IMR-90 (cell line): ENCODE results near the gene ZDHHC14.

Experiments used
- FOS ChIP-seq: fragments of 150-350 bp; IDR thresholded peaks from 2 replicates; pipeline ENCODE4 v1.6.1; 2016; ENCODE audit warnings: low read depth, low read length
- POLR2A ChIP-seq: IDR thresholded peaks from 2 replicates; pipeline ENCODE4 v1.6.1; 2012; ENCODE audit warnings: mild to moderate bottlenecking, low read depth, low read length
- TF ChIP-seq, protein P1 (sequence below): fragments of 150-350 bp; IDR thresholded peaks from 2 replicates; pipeline ENCODE4 v1.6.1; 2016; ENCODE audit warnings: low read depth, mild to moderate bottlenecking, low read length, moderate library complexity, borderline replicate concordance
- TF ChIP-seq, protein P2 (sequence below): fragments of 150-350 bp; IDR thresholded peaks from 2 replicates; pipeline ENCODE4 v1.6.1; 2017; ENCODE audit warnings: mild to moderate bottlenecking, antibody characterized with exemption, low read length, low read depth
- TF ChIP-seq, protein P3 (sequence below): conservative IDR thresholded peaks from 2 replicates; pipeline ENCODE4 v1.5.1; 2012; ENCODE audit warnings: mild to moderate bottlenecking, low read depth, low read length, improper control_type of control experiment

DNA sequence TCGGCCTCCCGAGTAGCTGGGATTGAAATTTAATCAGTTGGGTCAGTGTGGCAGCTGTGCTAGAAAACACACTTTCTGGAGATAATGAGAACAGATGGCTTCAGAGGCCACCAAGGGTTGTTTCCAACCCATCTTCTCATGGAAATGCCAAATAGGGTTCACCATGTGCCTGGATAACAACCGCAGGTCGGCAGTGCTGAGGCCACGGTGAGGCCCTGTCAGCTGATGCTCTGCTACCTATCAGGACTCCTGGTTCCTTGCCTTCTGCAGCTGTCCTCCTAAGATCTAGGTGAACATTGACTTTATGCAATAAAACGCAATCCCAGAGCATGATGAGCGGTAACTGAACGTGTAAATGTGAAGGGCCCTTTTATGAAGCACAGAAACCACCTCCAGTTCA, 302.7 kb downstream of the ZDHHC14 start:
- no peak for TF ChIP-seq FOS
- TF ChIP-seq POLR2A: no peak
- TF ChIP-seq, protein P1, sequence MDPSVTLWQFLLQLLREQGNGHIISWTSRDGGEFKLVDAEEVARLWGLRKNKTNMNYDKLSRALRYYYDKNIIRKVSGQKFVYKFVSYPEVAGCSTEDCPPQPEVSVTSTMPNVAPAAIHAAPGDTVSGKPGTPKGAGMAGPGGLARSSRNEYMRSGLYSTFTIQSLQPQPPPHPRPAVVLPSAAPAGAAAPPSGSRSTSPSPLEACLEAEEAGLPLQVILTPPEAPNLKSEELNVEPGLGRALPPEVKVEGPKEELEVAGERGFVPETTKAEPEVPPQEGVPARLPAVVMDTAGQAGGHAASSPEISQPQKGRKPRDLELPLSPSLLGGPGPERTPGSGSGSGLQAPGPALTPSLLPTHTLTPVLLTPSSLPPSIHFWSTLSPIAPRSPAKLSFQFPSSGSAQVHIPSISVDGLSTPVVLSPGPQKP: no peak
- TF ChIP-seq, protein P2, sequence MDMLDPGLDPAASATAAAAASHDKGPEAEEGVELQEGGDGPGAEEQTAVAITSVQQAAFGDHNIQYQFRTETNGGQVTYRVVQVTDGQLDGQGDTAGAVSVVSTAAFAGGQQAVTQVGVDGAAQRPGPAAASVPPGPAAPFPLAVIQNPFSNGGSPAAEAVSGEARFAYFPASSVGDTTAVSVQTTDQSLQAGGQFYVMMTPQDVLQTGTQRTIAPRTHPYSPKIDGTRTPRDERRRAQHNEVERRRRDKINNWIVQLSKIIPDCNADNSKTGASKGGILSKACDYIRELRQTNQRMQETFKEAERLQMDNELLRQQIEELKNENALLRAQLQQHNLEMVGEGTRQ: no peak
- TF ChIP-seq, protein P3, sequence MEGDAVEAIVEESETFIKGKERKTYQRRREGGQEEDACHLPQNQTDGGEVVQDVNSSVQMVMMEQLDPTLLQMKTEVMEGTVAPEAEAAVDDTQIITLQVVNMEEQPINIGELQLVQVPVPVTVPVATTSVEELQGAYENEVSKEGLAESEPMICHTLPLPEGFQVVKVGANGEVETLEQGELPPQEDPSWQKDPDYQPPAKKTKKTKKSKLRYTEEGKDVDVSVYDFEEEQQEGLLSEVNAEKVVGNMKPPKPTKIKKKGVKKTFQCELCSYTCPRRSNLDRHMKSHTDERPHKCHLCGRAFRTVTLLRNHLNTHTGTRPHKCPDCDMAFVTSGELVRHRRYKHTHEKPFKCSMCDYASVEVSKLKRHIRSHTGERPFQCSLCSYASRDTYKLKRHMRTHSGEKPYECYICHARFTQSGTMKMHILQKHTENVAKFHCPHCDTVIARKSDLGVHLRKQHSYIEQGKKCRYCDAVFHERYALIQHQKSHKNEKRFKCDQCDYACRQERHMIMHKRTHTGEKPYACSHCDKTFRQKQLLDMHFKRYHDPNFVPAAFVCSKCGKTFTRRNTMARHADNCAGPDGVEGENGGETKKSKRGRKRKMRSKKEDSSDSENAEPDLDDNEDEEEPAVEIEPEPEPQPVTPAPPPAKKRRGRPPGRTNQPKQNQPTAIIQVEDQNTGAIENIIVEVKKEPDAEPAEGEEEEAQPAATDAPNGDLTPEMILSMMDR: no peak
